HG03469 (cell line): ENCODE measurements around the gene IL2RA.
"Not testable (repeated sequence)": the region's sequence is repeated elsewhere in the genome, so short reads cannot be mapped to it uniquely, and the experiment has no call there.

Experiments
- ATAC-seq: cut with Tn5 transposase; IDR thresholded peaks from one replicate; pipeline ENCODE4 v1.9.1; 2021; ENCODE audit warnings: mild to moderate bottlenecking, moderate library complexity, moderate number of reproducible peaks; ENCODE audit not compliant: unreplicated experiment

Gene IL2RA

DNA sequence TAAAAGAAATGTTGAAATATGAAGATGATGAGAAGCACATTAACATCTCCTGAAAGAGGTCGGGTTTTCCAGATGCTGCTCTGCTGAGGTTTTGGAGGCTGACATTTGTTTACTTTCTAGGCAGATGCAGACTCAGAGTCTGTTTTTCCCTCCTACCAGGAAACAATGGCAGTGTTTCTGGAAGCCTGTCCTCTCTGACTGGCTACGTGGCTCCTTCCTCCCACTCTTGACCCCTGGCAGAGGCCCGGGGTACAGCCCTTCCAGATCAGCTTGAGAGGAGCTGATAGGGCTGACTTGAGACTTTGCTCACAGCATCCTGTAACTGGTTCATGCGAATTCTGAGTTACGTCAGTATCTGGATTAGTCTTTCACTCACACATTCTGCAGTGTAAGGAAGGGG, 43.7 kb downstream of the IL2RA start:
- ATAC-seq = no peak

DNA sequence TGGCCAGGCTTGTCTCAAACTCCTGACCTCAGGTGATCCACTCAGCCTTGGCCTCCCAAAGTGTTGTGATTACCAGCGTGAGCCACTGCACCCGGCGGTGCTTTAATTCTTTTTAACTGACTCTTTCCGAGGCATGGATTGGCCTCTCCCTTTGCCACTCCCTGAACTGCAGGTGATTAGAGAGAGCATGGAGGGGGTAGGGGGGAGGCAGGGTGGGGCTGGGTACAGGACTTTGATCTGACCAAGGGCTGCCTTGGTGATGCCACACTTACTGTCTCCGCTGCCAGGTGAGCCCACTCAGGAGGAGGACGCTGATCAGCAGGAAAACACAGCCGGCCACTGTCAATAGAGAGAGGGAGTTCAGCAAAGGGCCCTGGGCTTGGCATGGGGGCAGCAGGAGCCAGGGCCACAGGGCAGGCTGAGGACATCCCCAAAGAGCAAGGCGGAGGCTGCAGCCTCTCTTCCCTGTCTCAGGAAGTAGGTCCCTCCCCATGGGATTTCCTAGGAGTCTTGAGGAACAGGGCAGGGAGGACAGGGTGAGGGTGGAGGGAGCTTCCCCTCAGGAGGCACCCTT, 44.3 kb downstream of the IL2RA start:
- no peak for ATAC-seq

DNA sequence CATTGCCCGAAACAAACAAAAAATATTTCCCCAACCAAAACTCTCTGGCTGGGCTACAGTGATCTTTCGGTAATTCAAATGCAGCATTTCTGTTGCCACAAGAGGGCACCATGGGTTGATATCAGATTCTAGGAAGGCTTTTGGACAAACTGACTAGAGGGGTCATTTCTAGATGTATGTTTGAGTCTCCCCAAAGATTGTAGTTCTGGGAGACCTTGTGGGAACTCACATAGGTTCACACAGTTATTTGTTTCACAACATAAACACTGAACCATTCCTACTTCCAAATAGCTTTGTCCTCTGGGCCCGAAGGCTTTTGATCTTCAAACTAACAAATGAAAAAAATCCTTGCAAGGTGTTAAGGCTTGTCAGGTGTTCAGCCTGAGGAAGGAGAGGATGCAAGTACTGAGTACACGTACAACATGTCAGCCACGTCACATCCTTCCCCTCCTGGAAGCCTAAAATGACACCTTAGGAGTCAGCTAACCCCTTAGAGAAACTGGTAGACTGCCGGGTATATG, 47.9 kb downstream of the IL2RA start:
- no peak for ATAC-seq

DNA sequence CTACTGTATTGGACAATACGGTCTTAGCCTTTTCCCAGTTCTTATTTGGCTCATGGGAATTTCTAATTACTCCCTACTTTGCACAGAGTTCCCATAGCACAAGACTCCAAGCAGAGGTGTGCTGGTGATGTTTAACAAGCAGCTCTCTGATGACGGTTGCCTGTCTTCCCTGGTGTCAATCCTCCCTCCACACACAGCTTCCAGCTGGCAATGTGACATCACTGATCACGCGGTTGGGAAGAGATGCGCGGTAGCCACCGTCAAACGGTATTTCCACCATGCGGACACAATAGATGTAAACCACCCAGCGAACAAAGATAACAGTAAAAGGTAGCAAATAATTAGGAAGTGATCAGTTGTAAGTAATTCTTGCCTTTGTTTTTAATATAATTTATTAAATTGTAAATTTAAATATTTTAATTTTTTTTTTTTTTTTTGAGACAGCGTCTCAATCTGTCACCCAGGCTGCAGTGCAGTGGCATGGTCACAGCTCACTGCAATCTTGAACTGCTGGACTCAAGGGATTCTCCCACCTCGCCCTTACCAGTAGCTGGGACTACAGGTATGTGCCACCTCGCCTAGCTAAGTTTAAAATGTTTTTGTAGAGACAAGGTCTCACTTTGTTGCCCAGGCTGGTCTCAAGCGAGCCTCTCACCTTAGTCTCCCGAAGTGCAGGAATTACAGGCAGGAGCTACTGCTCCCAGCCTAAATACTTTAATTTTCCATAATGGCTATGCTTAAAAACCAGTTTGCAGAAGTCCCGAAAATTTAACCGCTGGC, 48.6 kb downstream of the IL2RA start:
- ATAC-seq = no peak

DNA sequence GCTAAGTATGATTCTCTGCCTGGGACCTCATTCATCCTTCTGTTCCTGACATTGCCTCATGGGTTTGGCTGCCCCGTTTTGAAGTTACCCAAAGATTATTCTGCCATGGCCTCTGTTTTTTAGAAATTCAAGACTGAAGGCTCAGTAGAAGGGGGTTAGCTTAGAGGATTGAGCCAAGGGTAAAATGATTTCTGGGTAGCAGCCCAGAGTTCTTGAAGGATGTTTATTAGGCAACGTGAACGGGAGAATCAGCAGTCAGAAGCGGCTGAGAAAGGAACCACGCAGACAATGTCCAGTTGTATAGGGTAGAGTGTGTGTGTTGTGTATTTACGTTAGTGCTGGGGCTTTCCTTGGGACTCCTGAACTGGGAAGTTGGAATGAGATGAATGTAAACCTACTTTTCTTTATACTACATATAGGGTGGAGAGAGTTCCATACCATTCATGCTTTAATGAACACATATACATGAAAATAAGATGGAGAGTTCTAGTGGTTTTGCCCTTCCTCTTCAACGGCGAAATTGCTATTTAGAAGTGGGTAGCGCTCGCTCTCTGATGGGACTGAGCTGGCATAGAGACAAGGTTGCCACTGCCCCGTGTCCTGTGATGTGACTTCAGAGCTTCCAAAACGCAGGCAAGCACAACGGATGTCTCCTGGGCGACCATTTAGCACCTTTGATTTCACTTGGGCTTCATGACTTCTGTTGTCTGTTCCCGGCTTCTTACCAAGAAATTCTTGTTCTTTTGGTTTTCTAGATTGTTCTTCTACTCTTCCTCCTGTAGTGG, 49.9 kb downstream of the IL2RA start:
- ATAC-seq = no peak

DNA sequence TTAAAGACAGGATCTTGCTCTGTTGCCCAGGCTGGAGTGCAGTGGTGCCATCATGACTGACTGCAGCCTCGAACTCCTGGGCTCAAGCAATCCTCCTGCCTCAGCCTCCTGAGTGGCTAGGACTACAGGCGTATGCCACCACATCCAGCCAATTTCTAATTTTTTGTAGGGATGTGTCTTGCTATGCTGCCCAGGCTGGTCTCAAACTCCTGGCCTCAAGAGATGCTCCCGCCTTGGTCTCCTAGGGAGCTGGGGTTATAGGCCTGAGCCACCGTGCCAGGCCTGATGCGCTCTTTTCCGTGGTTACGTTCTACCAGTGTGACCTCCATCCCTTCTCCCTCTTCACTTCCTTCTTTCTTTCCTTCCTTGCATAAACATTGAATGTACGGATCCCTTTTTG, 50.6 kb downstream of the IL2RA start:
- ATAC-seq = no peak

DNA sequence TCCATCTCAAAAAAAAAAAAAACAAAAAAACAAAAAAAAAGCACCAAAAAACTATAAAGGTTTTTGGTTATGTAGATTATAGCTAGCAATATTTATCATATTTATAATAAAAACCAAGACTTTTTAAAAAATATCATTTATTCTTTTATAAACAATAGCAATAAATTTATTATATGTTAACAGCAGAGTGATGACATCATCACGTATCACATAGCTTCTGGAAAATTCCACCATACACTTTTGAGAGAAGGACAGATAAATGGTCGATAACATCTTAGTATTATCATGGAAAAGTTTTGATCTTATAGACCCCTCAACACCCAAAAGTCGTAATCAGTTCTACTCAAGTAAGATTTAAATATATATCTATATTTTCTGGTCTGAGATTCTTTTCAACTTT, 51.6 kb downstream of the IL2RA start:
- ATAC-seq = no peak

DNA sequence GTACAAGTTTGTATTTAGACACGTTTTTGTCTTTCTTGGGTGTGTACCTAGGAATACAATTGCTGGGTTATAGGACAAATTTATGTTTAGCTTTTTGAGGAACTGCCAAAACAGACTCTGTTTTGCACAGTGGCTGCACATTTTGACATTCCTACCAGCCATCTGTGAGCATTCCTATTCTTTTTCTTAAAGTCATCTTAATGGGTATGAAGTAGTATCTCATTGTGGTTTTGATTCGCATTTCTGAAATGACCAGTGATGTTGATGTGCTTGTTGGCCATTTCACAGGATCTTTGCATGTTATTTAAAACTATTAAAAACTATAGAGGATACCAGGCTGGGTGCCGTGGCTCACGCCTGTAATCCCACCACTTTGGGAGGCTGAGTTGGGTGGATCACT, 52.2 kb downstream of the IL2RA start:
- no peak for ATAC-seq

DNA sequence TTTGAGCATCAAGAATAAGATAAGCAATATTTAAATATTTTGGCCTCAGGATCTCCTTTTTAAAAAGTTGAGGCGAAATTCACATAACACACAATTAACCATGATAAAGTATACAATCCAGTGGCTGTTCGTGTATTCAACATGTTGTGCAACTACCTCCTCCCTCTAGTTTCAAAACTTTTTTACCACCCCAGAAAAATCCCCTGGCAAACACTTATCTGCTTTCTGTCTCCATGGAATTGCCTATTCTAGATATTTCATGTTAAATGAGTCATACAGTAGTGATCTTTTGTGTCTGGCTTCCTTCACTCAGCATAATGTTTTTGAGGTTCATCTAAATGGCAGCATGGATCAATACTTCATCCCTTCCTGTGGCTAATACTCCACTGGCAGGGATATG, 53.0 kb downstream of the IL2RA start:
- ATAC-seq = no peak

DNA sequence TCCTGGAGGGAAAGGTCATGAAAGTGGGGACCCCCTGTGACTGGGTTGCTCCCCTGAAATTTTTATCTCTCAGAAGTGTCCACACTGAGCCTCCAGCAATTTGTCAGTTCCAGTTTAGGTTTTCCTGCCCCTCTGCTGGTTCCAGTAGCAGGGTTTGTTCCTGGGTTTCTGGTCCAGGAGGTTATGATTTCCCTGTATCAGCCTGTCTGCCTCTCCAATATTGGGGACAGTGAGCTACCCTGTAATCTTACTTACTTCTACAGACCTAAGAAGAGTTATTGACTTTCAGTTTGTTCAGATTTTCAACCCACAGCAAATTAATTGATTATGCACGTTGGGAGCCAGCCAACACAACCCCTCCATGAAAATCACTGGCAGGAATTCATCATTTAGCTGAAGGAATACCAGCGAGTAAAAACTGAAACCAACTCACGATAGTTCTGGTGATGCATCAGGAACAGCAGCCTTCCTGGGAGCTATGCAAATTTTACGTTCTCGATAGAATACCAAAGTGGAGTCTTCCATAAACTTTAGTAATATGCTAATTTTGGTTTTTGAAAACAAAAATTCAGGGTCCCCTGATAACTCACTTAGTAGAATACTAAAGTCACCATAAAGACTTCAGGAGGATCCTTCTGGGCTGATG, 53.5 kb downstream of the IL2RA start:
- ATAC-seq = no peak

DNA sequence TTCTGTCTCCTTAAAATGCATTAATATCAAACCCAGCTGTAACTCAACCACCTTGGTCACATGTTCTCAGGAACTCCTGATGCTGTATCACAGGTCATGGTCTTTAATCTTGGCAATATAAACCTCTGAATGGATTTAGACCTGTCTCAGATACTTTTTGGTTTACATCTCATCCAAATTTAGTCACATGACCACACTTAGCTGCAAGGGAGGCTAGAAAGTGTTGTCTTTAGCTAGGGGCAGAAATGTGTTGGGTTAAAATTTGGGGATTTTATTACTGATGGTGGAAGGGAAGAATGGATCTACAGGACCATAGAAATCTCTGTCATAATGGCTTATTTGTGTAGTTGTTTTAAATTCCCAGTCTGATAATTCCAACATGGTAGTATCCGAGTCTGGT, 55.2 kb downstream of the IL2RA start:
- ATAC-seq = no peak

DNA sequence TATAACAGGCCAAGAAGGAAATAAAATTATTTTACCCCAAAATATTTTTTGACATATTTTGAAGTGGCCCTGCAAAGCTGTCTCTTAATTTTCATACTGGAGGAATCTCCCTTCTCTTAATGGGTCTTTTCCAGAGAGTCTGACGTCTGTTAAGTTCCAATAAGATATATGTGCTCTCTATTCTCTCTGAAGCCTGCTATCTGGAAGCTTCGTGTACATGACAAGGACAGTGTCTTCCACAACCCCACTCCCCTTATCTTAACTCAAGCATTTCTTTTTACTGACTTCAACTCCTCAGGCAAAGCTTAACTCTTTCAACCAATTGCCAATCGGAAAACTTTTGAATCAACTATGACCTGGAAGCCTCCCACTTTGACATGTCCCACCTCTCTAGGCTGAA, 55.6 kb downstream of the IL2RA start:
- no peak for ATAC-seq

DNA sequence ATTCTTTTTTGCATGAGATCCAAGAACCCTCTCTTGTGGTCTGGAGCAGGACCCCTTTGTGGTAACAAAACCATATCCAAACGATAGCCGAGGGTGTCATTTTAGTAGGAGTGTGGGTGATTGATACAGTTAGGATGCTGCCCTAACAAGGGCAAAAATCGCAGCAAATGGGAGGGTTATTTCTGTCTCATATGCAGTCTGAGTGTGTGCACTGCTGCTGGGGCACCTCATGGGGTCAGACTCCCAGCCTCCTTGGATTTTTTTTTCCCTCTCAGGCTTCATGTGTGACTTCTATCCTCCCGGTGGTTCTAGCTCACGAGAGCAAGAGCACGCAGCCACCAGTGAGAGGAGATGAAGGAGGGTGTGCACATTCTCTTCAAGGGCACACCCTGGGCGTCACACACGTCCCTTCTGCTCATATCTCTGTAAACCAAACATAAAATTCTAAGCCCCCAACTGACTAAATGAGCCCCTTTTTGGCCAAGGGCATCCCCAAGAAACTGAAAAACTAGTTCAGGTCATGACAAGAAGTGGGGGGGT, 56.2 kb downstream of the IL2RA start:
- ATAC-seq = no peak

DNA sequence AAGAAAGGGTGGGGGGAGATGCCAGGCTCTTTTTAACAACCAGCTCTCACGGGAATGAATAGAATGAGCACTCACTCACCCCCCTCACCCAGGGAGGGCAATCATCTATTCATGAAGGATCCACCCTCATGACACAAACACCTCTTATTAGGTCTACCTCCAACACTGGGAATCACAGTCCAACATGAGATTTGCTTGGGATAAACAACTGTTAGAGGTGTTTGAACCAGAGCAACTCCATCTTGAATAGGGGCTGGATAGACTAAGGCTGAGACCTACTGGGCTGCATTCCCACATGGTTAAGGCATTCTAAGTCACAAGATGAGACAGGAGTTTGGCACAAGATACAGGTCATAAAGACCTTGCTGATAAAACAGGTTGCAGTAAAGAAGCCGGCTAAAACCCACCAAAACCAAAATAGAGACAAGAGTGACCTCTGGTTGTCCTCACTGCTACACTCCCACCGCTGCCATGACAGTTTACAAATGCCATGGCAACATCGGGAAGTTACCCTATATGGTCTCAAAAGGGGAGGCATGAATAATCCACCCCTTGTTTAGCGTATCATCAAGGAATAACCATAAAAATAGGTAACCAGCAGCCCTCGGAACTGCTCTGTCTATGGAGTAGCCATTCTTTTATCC, 56.9 kb downstream of the IL2RA start:
- not testable (repeated sequence) for ATAC-seq

DNA sequence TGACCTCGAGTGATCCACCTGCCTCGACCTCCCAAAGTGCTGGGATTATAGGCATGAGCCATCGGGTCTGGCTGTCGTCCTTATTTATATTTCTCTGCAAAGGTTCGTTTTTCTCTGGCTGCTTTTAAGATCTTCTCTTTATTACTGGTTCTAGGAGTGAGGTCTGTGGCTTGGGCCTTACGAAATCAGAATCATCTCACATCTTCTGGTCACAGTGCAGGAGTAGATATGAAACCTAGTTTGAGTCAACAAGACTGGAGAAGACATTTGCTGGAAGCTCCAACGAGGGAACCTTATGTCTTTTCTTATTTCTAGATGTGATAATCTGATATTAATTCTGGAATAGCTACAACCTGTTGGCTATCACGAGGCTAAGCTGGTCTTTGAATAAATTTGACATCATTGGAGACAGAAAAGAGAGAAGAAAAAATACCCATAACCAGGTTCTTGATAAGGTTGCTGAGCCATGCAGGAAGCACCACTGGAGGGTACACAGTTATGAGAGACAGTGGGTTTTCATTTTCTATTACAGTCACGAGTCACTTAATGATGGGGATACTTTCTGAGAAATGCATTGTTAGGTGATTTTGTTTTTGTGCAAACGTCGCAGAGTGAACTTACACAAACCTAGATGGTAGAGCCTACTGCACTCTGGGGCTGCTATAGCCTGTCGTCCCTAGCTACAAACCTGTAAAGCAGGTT, 59.2 kb downstream of the IL2RA start:
- ATAC-seq = no peak

DNA sequence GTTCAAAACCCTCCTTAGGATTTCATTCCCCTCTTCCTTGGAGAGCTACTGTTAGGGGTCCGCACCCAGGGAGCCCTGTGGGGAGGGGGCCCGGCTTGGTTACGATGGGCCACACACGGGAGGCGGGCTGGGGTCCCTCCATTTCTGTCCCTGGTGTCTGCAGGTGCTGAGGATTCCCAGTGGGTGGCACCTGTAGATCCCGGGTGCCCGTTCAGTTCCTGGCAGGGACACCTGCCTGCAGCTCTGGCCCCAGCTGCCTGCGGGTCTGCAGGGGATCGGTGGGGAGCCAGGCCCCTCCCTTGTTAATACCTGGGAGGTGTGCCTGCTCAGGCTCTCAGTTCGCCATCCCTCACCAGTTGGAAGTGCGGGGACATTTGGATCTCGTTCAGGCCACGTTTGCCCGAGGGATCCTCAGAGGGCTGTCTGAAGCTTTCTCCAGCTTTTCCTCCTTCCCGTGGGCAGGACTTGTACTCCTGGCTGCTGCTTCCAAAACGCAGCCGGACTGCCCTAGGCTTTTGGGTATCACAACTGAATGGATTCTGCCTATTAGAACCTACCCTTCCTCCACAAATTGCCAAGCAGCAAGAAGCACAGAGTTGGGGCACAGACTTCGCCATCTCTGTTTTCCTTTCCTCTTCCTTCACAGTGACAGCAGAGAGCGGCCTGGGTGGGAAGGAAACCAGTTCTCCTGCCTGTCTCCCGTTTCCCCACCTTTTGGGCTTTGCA, 62.6 kb downstream of the IL2RA start:
- no peak for ATAC-seq

DNA sequence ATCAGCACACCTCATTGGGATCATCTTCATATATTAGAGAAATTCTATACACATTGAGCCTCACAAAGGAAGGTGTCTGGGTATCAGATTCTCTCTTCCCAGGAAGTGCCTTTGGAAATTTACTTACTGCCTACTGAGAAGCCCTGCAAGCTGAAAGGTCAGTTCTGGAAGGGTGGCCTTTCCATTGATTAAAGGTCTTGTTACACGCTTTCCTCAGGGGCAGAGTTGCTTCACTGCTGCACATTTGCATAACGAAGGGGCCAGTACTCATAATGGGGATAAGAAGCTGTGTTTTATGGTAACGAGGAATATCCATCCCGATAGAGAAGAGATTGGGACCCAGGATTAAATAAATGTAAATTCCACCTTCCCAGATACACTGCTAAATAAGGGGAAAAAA, 65.5 kb downstream of the IL2RA start:
- no peak for ATAC-seq

DNA sequence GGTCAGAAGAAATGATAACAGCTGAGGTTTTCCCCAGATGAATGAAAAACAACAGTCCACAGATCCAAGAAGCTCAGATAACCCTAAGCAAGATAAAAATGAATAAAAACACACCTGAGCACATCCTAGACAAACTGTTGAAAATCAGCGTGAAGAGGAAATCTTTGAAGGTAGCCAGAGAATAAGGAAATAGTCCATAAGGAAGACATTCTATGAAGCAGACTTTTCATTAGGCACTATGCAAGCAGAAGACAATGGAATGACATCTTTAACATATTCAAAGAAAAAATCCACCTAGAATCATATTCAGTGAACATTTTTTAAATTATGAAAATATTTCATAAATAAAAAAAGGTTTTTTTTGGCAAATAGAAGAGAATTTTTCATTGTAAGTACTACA, 69.8 kb downstream of the IL2RA start:
- ATAC-seq = no peak

DNA sequence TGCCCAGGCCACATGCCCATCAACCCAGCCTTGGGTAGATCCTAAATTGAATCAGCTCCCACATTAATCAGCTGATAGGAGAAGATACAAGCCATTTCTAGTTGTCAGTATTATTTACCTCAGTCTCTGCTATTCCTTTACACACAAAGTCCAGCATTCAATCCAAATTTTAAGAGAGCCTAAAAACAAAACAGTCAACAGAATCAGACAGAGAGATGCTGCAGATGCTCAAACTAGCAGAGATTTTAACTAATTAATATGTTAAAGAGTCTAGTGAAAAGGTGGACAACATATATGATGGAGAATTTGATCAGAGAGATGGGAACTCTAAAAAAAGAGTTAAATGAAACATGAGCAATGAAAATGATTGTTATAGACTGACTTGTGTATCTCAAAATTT, 70.5 kb downstream of the IL2RA start:
- no peak for ATAC-seq
